Measurements from ENCODE around the gene KCTD17.
"Not testable (repeated sequence)": the region's sequence is repeated elsewhere in the genome, so short reads cannot be mapped to it uniquely, and the experiment has no call there.

The KCTD17 gene

GRCh38 chr22:37060801-37061610, 9.5 kb downstream of the KCTD17 start:
- no peak for DNase-seq (ENCODE audit: low spot score)

DNA sequence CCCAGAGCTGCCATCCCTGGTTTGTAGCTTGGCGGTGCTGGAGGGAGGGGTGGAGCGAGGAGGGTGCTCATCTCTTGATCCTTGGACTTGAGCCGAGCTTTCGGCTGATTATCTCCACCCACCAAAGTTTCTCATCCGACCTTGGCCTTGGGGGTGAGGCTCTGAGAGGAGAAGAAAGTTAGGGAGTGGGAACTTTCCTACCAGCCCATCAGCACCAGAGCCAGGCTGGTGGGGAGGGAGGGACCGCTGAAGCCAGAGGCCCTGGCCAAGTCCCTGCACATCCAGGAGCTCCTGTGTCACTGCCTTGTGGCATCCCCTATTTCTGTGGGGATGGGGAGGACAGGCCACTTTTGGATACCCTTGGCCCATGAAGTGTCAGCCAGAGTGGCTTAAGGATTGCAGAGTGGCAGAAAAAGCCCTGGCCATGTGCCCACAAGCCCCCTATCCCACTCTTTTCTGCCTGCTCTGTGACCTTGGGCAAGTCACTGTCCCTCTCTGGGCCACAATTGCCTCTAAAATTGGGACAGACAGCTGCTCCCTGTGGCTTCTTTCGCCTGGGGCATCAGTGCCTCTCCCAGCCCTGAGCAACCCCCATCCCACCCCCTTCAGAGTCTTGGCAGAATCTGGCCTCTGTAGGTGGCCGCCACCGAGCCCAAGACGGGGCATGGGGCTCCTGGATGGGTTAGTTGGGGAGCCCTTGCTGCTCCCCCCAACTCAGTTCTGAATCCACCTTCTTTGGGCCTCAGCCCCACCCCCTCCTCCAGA, 10.3 kb downstream of the KCTD17 start:
- no peak for DNase-seq (ENCODE audit: low spot score)

DNA sequence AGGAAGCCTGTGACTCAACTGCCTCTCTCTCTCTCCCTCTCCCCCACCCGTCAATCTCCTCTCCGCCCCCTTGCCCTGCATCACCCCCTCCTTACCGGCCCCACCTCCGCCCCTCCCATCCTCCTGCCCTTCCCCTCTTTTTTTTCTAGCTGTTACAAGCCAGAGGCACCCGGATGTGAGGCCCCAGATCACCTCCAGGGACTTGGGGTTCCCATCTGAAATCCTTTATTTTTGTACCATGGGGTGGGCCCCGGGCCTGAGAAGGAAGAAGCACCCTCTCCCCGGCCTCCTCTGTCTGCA, 10.8 kb downstream of the KCTD17 start:
- DNase-seq (ENCODE audit: low spot score): no peak

DNA sequence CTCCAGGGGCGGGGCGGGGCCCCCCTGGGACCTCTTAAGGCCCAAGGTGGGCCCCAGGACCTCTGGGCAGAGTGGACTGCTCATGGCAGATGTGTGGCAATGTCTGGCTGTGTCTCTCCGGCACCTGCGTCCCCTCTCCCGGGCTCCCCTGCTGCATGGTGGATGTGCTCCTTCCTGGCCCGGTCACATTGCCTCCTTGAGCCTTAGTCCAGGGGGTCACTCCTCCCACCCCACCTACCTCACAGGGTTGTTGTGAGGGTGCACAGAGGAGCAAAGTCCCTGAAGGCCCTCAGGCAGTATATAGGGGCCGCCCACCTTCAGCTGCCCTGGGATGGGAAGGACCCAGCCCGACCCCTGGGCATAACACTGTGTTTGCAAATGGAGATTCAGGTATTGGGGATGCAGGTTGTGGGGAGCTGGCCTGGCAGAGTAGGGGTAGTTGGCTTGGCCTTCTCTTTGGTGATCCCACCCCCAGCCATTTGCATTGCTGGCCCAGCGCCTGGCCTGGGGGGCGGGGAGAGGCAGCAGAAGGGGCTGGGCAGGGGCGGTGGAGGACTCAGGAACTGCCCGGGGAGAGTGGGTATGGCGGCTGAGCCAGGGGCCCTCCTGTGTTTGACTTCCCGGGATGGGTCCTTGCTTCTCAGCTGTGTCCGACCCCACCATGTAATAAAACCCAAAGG, 11.3 kb downstream of the KCTD17 start:
- no peak for DNase-seq (ENCODE audit: low spot score)

GRCh38 chr22:37063431-37064420, 12.2 kb downstream of the KCTD17 start:
- DNase-seq (ENCODE audit: low spot score): no peak

DNA sequence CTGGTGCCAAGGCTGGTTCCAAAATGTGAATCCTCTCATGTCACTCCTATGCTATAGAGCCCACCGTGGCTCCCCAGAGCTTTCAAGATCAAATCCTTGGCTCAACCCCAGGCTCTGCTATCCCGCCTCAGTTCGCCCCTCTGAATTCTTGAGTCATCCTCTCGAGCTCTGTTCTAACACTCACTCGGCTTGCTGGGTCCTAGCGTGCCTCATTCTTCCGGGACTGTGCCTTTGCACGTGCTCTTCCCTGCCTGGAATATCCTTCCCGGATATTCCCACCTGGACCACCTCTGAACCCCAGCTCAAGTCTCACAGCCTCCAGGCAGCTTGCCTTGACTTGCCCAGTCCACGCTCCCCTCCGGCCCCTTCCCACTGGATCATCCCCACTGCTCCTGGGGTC, 13.0 kb downstream of the KCTD17 start:
- no peak for DNase-seq (ENCODE audit: low spot score)

DNA sequence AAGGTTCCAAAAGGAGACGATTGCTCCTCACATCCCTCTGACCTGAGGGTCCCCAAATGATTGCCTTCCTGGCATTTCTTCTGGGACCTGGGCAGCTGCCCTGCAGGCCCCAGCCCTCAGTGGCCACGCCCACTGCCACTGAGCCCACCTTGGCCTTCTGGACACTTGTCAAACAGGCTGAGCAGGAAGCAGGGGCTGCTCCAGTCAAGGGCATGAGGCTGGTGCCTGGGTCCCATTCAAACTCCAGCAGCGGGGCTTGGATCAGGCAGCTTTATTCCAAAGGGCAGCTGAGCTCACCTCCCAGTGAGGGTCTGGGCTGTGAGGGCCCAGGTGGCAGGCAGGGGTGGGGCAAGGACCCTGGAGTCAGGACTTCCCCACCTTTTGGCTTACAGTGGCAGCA, 13.6 kb downstream of the KCTD17 start:
- no peak for DNase-seq (ENCODE audit: low spot score)

DNA sequence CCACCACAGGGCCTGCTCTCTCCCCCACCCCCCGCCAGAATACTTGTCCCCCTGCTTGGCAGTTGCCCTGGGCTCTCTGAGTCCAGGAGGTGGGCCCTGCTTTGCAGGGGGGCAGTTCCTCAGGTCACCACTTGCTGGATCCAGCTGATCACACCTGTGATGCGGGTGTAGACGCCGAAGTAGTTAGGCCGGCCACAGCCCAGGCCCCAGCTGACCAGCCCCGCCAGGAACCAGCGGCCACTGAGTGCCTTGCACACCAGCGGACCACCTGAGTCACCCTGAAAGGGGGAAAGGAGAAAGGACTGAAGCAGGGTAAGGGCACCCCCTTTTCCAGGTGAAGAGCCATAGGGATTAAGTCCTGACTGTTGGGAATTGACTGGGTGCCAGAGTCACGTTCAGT, 14.4 kb downstream of the KCTD17 start:
- no peak for DNase-seq (ENCODE audit: low spot score)

GRCh38 chr22:37067428-37067827, 15.9 kb downstream of the KCTD17 start:
- no peak for DNase-seq (ENCODE audit: low spot score)

- DNase-seq (ENCODE audit: low spot score): no peak
These were observed 17.3 kb downstream of the KCTD17 start for GRCh38 chr22:37068859-37069258.

GRCh38 chr22:37069319-37069718, 17.8 kb downstream of the KCTD17 start:
- no peak for DNase-seq (ENCODE audit: low spot score)

DNA sequence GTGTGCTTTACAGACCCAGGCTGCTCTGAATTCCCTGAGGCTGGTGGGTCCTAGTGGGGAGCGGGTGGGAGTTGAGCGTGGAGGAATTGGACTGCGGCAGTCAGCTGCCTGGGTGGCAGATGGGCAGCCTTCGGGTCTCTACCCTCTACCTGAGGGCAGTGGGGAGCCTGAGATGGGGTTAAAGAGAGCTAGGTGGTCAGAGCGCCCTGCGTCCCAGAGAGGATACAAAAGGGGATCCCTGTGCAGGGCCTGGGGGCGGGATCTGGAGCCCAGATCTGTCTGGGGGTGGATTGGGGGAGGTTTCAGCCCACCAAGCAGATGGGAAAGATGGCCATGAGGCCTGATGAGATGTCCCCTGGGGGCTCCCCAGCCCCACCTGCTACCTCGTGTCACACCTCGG, 18.2 kb downstream of the KCTD17 start:
- DNase-seq (ENCODE audit: low spot score): no peak

GRCh38 chr22:37070334-37070733, 18.8 kb downstream of the KCTD17 start:
- no peak for DNase-seq (ENCODE audit: low spot score)

- no peak for DNase-seq (ENCODE audit: low spot score)
These were observed 19.2 kb downstream of the KCTD17 start for GRCh38 chr22:37070744-37071143.

DNA sequence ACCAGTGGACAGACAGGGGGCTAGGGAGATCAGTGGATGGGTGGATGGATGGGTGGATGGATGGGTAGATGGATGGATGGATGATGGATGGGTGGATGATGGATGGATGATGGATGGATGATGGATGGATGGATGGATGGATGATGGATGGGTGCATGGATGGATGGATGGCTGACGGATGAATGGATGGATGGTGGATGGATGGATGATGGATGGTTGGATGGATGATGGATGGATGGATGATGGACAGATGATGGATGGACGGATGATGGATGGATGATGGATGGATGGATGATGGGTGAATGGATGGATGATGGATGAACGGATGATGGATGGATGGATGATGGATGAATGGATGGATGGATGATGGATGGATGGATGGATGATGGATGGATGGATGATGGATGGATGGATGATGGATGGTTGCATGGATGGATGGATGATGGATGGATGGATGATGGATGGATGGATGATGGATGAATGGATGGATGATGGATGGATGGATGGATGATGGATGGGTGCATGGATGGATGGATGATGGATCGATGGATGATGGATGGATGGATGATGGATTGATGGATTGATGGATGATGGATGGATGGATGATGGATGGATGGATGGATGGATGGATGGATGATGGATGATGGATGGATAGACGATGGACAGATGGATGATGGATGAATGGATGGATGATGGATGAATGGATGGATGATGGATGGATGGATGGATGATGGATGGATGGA, 20.5 kb downstream of the KCTD17 start:
- not testable (repeated sequence) for DNase-seq (ENCODE audit: low spot score)

- no peak for DNase-seq (ENCODE audit: low spot score)
These were observed 21.1 kb downstream of the KCTD17 start for GRCh38 chr22:37072673-37073072.

GRCh38 chr22:37074537-37074936, 23.0 kb downstream of the KCTD17 start:
- no peak for DNase-seq (ENCODE audit: low spot score)

GRCh38 chr22:37075046-37075445, 23.5 kb downstream of the KCTD17 start:
- DNase-seq (ENCODE audit: low spot score): no peak

DNA sequence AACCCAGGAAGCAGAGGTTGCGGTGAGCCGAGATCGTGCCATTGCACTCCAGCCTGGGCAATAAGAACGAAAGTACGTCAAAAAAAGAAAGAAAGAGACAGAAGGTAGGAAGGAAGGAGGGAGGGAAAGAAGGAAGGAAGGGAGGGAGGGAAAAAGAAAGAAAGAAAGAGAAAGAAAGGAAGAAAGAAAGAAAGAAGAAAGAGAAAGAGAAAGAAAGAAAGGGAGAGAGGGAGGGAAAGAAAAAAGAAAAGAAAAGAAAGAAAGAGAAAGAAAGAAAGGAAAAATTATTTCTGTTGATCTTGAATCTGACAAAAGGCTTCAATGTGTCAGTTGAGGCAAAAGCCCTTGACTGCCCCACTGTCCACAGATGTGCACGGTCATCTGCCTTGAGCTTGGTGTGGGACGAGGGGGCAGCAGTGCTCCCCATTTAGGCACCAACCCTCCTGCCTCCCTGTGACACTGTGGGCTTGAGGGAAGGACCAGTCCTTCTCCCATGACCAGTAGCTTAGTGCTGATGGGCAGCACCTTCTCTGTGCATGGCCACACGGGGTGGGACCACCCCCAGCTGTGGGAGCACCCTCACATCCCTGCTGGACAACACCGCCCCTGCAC, 24.4 kb downstream of the KCTD17 start:
- no peak for DNase-seq (ENCODE audit: low spot score)

- peak; percentile 80 for DNase-seq (ENCODE audit: low spot score)
These were observed 26.4 kb downstream of the KCTD17 start for GRCh38 chr22:37077802-37078448.
